ENCODE measurements around the gene GP1BA.

GP1BA gene

GRCh38 chr17:4938688-4939545 is 6.8 kb downstream of the GP1BA start:
- DNase-seq: no peak

- DNase-seq: no peak
Measured at GRCh38 chr17:4939546-4939795, 7.4 kb downstream of the GP1BA start.

GRCh38 chr17:4939796-4940554 is 7.9 kb downstream of the GP1BA start, which contains the start of the genes RNF167 and SLC25A11:
Gene RNF167, plus strand, starts transcription at chr17:4940268. Its CDS starts 642 bp downstream, at chr17:4940910.
Gene SLC25A11, minus strand, starts transcription at chr17:4940046. Its CDS starts 136 bp downstream, at chr17:4939910.
- peak; percentile 89 to 94 for DNase-seq

GRCh38 chr17:4940555-4941318 is 8.7 kb downstream of the GP1BA start:
- no peak for DNase-seq

GRCh38 chr17:4941319-4941610 is 9.2 kb downstream of the GP1BA start:
- DNase-seq: no peak

GRCh38 chr17:4942760-4943508 is 10.9 kb downstream of the GP1BA start:
- DNase-seq: no peak

GRCh38 chr17:4944163-4944553 is 12.1 kb downstream of the GP1BA start:
- DNase-seq: peak in 1 of 2 donors; percentile 44

GRCh38 chr17:4944554-4945175 is 12.6 kb downstream of the GP1BA start:
- DNase-seq: peak in 1 of 2 donors; percentile 44

GRCh38 chr17:4945176-4945943 is 13.3 kb downstream of the GP1BA start:
- peak; percentile 79 to 82 for DNase-seq

GRCh38 chr17:4945944-4946280 is 13.8 kb downstream of the GP1BA start:
- no peak for DNase-seq

GRCh38 chr17:4946312-4946976 is 14.4 kb downstream of the GP1BA start:
- no peak for DNase-seq

- no peak for DNase-seq
Measured at GRCh38 chr17:4947010-4947410, 14.9 kb downstream of the GP1BA start.

- peak; percentile 62 to 64 for DNase-seq
Measured at GRCh38 chr17:4947411-4948165, 15.5 kb downstream of the GP1BA start.

- DNase-seq: peak; percentile 84 to 85
Measured at GRCh38 chr17:4948166-4948930, 16.3 kb downstream of the GP1BA start, which contains the start of gene PFN1. Gene PFN1, minus strand, starts transcription at chr17:4948530. Its CDS starts 136 bp downstream, at chr17:4948394.

GRCh38 chr17:4948931-4949320 is 16.8 kb downstream of the GP1BA start:
- DNase-seq: peak; percentile 66 to 75

- peak; percentile 65 to 70 for DNase-seq
Measured at GRCh38 chr17:4949321-4950074, 17.4 kb downstream of the GP1BA start.

GRCh38 chr17:4950075-4950745 is 18.1 kb downstream of the GP1BA start:
- no peak for DNase-seq

GRCh38 chr17:4950746-4951204 is 18.7 kb downstream of the GP1BA start, which contains the start of gene ENO3:
Gene ENO3, plus strand, starts transcription at chr17:4951119. Its CDS starts 711 bp downstream, at chr17:4951830.
- no peak for DNase-seq

Data from stimulated activated CD4-positive, alpha-beta T cell treated with anti-CD3 and anti-CD28 coated beads, Interleukin-2, amount 100 ng/mL, for 48 hours (primary cell).